Measurements from ENCODE around the gene PREP.

Gene PREP

GRCh38 chr6:105320271-105320670, 82.6 kb downstream of the PREP start:
- TF ChIP-seq ZNF132 (tag by site-specific recombination; IDR thresholded peaks at IDR 0.05; ENCODE audit: borderline replicate concordance): no peak
- no peak for TF ChIP-seq GLIS1 (tag by site-specific recombination; IDR thresholded peaks at IDR 0.05)
- TF ChIP-seq ZNF529 (tag by site-specific recombination; IDR thresholded peaks at IDR 0.05; ENCODE audit: insufficient replicate concordance): no peak
- TF ChIP-seq ZNF670 (tag by site-specific recombination; IDR thresholded peaks at IDR 0.05; ENCODE audit: low read depth): no peak
- TF ChIP-seq ZNF768 (tag by site-specific recombination; IDR thresholded peaks at IDR 0.05): no peak
- ChIA-PET POLR2A (no interaction called here), CTCF (no interaction called here)
- Histone ChIP-seq H3K4me3 (ENCODE audit: low read depth, low read length) (no peak overlapping the region), H3K36me3 (ENCODE audit: control insufficient read depth in 2 of 2, insufficient read depth in 1 of 2, low read length in 2 of 2) (peaks cover 0 to 48% of the 10 kb centered on the region in 2 experiments; a peak in 1 of 3 replicates), H3K9me3 (ENCODE audit: control insufficient read depth, insufficient read depth, low read depth, low read length) (no peaks in the 10 kb centered on the region), H3K4me1 (ENCODE audit: control insufficient read depth, insufficient read depth, low read length) (no peaks in the 10 kb centered on the region), H3K27ac (ENCODE audit: extremely low read depth, low read depth, low read length) (no peak overlapping the region)

- no peaks in the 10 kb centered on the region for H3K4me1 ChIP-seq (ENCODE audit: control insufficient read depth, insufficient read depth, low read length)
- H3K36me3 ChIP-seq (ENCODE audit: control insufficient read depth in 2 of 2, insufficient read depth in 1 of 2, low read length in 2 of 2): peaks cover 0 to 46% of the 10 kb centered on the region in 2 experiments; a peak in 1 of 3 replicates
- no peak for TF ChIP-seq ZNF843 (tag by site-specific recombination; IDR thresholded peaks at IDR 0.05)
- no peak for TF ChIP-seq PATZ1 (tag by site-specific recombination; IDR thresholded peaks at IDR 0.05)
- TF ChIP-seq EGR2 (tag by site-specific recombination; IDR thresholded peaks at IDR 0.05; ENCODE audit: low read depth): no peak
- no peak for TF ChIP-seq ZNF211 (tag by site-specific recombination; IDR thresholded peaks at IDR 0.05; ENCODE audit: low read depth)
- no peak for TF ChIP-seq ZNF677 (tag by site-specific recombination; IDR thresholded peaks at IDR 0.05)
- no peak overlapping the region for H3K4me3 ChIP-seq (ENCODE audit: low read depth, low read length)
- POLR2A ChIA-PET: no interaction called here
- CTCF ChIA-PET: interaction anchor here (1.1 to 2.6 kb wide), 3 partner anchors 8 to 83 kb away, joined by 5 to 19 read pairs (median 9); partner anchors contain the start of gene PREP
- no peak overlapping the region for H3K27ac ChIP-seq (ENCODE audit: extremely low read depth, low read depth, low read length)
- H3K9me3 ChIP-seq (ENCODE audit: control insufficient read depth, insufficient read depth, low read depth, low read length): no peaks in the 10 kb centered on the region
Measured at GRCh38 chr6:105319331-105319730, 83.6 kb downstream of the PREP start.

- CTCF ChIA-PET: interaction anchor here (0.6 to 2.9 kb wide), 12 partner anchors 8 to 206 kb away, joined by 3 to 19 read pairs (median 5); partner anchors contain the start of gene PREP
- POLR2A ChIA-PET: no interaction called here
- no peak overlapping the region for H3K27ac ChIP-seq (ENCODE audit: extremely low read depth, low read depth, low read length)
- H3K4me1 ChIP-seq (ENCODE audit: control insufficient read depth, insufficient read depth, low read length): no peaks in the 10 kb centered on the region
- H3K36me3 ChIP-seq (ENCODE audit: control insufficient read depth in 2 of 2, insufficient read depth in 1 of 2, low read length in 2 of 2): peaks cover 0 to 42% of the 10 kb centered on the region in 2 experiments; a peak in 1 of 3 replicates
- H3K4me3 ChIP-seq (ENCODE audit: low read depth, low read length): no peak overlapping the region
- TF ChIP-seq ZNF350 (tag by site-specific recombination; IDR thresholded peaks at IDR 0.05): no peak
- no peak for TF ChIP-seq ZNF521 (tag by site-specific recombination; IDR thresholded peaks at IDR 0.05)
- no peak for TF ChIP-seq ZNF677 (tag by site-specific recombination; IDR thresholded peaks at IDR 0.05)
- TF ChIP-seq ZNF211 (tag by site-specific recombination; IDR thresholded peaks at IDR 0.05; ENCODE audit: low read depth): no peak
- TF ChIP-seq ZNF37A (tag by site-specific recombination; IDR thresholded peaks at IDR 0.05): no peak
- no peak for TF ChIP-seq ZNF701 (tag by site-specific recombination; IDR thresholded peaks at IDR 0.05)
- no peak for TF ChIP-seq ZNF280C (tag by site-specific recombination; IDR thresholded peaks at IDR 0.05)
- no peak for TF ChIP-seq ZNF184 (tag by site-specific recombination; IDR thresholded peaks at IDR 0.05)
- no peak for TF ChIP-seq FEZF1 (tag by site-specific recombination; IDR thresholded peaks at IDR 0.05)
- no peak for TF ChIP-seq ZNF843 (tag by site-specific recombination; IDR thresholded peaks at IDR 0.05)
- TF ChIP-seq ZNF777 (tag by site-specific recombination; IDR thresholded peaks at IDR 0.05; ENCODE audit: borderline replicate concordance): no peak
- no peaks in the 10 kb centered on the region for H3K9me3 ChIP-seq (ENCODE audit: control insufficient read depth, insufficient read depth, low read depth, low read length)
Measured at GRCh38 chr6:105318660-105319059, 84.2 kb downstream of the PREP start.
